Measurements from ENCODE around the gene TMEM163. TPM values are rescaled to one million over a fixed set of nuclear protein-coding genes. Genes with fewer than 3 reads are reported as not detected.

The TMEM163 gene
- total and polyA plus RNA-seq, 7 donors = 0.28 to 2.6 (median 1.1) TPM; not detected in 1

DNA sequence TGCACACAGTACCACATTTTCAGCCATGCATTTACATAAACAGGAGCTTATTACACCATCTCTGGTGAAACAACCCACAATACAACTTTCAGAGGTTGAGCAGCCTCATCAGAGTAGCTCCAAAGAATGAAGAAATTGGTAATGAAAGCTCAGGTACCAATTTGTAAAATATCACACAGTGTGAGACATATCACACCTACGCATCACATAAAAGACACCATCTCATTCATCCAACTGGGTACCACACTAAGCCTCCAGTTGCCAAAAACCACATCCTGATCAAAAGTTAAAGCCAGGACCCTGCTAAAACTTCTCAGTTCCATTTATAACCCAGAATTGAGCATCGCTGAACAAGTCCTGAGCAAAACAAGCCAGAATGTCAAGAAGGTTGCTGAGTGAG lies 4.6 kb downstream of the TMEM163 start:
- Histone ChIP-seq H3K4me1 (peaks cover 0 to 18% (median 15%) of the 10 kb centered on the region in 4 donors), H3K27ac (no peak overlapping the region), H3K4me3 (no peak overlapping the region), H3K27me3 (peaks cover 23 to 65% (median 37%) of the 10 kb centered on the region in 3 donors), H3K36me3 (no peaks in the 10 kb centered on the region), H3K9me3 (no peaks in the 10 kb centered on the region)
- WGBS, 2 donors = 75 to 90% methylated on average over 2 of the region's 2 CpGs
- TF ChIP-seq, protein P1, sequence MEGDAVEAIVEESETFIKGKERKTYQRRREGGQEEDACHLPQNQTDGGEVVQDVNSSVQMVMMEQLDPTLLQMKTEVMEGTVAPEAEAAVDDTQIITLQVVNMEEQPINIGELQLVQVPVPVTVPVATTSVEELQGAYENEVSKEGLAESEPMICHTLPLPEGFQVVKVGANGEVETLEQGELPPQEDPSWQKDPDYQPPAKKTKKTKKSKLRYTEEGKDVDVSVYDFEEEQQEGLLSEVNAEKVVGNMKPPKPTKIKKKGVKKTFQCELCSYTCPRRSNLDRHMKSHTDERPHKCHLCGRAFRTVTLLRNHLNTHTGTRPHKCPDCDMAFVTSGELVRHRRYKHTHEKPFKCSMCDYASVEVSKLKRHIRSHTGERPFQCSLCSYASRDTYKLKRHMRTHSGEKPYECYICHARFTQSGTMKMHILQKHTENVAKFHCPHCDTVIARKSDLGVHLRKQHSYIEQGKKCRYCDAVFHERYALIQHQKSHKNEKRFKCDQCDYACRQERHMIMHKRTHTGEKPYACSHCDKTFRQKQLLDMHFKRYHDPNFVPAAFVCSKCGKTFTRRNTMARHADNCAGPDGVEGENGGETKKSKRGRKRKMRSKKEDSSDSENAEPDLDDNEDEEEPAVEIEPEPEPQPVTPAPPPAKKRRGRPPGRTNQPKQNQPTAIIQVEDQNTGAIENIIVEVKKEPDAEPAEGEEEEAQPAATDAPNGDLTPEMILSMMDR (IDR thresholded peaks at IDR 0.05) = no peak
- TF ChIP-seq POLR2A (IDR thresholded peaks at IDR 0.05) (no peak), EP300 (IDR thresholded peaks at IDR 0.05) (no peak), POLR2AphosphoS5 (IDR thresholded peaks at IDR 0.05) (no peak)
- intact Hi-C loops (cut with DNase I) = no loop called here
- DNase-seq = no peak

DNA sequence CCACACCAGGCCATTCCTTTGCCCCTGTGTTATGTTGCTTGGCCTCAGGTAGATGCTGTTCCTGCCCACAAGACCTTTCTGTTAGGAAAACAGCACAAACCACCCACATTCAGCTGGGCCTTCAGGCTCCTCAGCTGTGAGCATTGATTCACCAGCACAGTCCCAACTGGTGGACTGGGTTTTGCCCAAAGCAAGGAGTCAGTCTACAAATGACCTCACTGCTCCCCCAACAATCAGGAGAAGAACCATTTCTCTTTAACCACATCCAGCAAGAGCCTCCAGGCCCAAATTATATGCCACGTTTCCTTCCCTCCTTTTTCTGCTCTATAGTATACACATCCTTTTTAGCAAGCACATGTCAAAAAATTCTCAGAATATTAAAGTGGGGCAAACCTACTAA lies 5.2 kb downstream of the TMEM163 start:
- H3K4me1 ChIP-seq = peaks cover 0 to 13% (median 12%) of the 10 kb centered on the region in 4 donors
- no peaks in the 10 kb centered on the region for H3K9me3 ChIP-seq
- WGBS, 2 donors = 83 to 84% methylated on average over 1 of the region's 1 CpG
- H3K4me3 ChIP-seq = no peak overlapping the region
- H3K27me3 ChIP-seq = peaks cover 18 to 59% (median 31%) of the 10 kb centered on the region in 3 donors
- TF ChIP-seq POLR2A (IDR thresholded peaks at IDR 0.05) = no peak
- TF ChIP-seq EP300 (IDR thresholded peaks at IDR 0.05) = no peak
- TF ChIP-seq, protein P1 (IDR thresholded peaks at IDR 0.05) = no peak
- no peak for TF ChIP-seq POLR2AphosphoS5 (IDR thresholded peaks at IDR 0.05)
- H3K36me3 ChIP-seq = no peaks in the 10 kb centered on the region
- H3K27ac ChIP-seq = no peak overlapping the region
- intact Hi-C loops (cut with DNase I) = no loop called here
- DNase-seq = no peak

DNA sequence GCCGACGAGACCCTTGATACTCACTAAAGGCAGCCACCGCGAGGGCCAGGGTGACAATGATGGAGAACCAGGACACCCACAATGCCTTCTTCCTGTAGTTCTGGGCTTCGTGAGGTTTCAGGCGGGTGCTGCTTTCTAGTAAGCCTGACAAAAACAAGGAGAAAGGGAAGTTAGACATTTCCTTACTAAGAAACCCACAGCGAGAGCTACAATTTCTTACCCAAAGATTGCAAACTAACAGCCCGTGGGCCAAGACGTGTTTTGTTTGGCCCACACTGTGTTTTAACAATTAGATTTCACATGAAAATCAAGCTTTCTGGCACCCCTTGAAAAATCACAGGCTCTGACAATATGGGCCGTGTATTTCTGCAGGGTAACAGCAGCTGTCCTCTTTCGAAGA lies 5.6 kb downstream of the TMEM163 start:
- 67 to 86% methylated on average over 11 of the region's 11 CpGs for WGBS, 2 donors
- Histone ChIP-seq H3K27me3 (peaks cover 15 to 55% (median 27%) of the 10 kb centered on the region in 3 donors), H3K27ac (no peak overlapping the region), H3K36me3 (no peaks in the 10 kb centered on the region), H3K4me3 (no peak overlapping the region), H3K9me3 (no peaks in the 10 kb centered on the region), H3K4me1 (peaks cover 0 to 10% (median 7%) of the 10 kb centered on the region in 4 donors)
- intact Hi-C loops (cut with DNase I) = no loop called here
- DNase-seq = no peak
- TF ChIP-seq EP300 (IDR thresholded peaks at IDR 0.05) = no peak
- TF ChIP-seq, protein P1 (IDR thresholded peaks at IDR 0.05) = no peak
- no peak for TF ChIP-seq POLR2AphosphoS5 (IDR thresholded peaks at IDR 0.05)
- TF ChIP-seq POLR2A (IDR thresholded peaks at IDR 0.05) = no peak

DNA sequence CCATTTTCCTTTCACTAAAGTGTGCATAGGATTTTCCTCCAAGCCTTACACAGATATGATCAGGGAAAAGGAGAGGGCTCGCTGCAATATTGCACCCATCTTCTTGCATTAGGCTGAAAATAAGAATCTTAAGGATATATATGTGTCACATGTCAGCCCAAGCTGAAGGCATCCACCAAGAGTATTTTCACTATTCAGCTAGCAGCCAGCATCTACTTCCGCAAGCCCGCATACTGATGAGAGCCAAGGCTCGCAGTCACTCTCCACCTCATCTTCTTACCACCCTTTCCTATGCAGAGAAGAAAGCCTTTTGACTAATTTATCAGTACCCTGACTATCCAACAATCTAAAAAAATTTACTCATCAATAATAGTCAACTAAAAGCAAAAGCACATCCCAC lies 6.1 kb downstream of the TMEM163 start:
- TF ChIP-seq POLR2A (IDR thresholded peaks at IDR 0.05) (no peak), POLR2AphosphoS5 (IDR thresholded peaks at IDR 0.05) (no peak), EP300 (IDR thresholded peaks at IDR 0.05) (no peak)
- TF ChIP-seq, protein P1 (IDR thresholded peaks at IDR 0.05) = no peak
- intact Hi-C loops (cut with DNase I) = no loop called here
- 64 to 88% methylated on average over 4 of the region's 4 CpGs for WGBS, 2 donors
- H3K27me3 ChIP-seq = peaks cover 10 to 50% (median 23%) of the 10 kb centered on the region in 3 donors
- no peaks in the 10 kb centered on the region for H3K36me3 ChIP-seq
- H3K9me3 ChIP-seq = no peaks in the 10 kb centered on the region
- peaks cover 0 to 5% (median 3%) of the 10 kb centered on the region in 4 donors for H3K4me1 ChIP-seq
- H3K4me3 ChIP-seq = no peak overlapping the region
- no peak for DNase-seq
- H3K27ac ChIP-seq = no peak overlapping the region

DNA sequence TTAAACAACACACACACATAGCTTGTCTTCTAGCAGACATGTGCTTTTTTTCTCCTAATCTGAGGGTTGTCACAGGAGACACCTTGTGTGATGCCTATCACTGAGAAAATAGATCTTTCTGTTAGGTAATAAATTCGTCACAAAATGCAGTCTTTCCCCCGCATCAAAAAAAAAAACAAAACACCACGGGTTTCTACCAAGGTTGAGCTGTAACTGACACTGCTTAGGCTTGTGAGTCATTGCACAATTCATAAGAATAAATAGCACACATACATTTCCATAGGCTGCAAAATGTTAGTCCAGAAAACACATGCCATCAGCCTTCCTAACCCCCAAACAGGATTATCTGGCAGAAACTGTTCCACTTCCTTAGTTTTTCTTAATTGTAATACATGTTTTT lies 6.5 kb downstream of the TMEM163 start:
- Histone ChIP-seq H3K27ac (no peak overlapping the region), H3K36me3 (no peaks in the 10 kb centered on the region), H3K4me1 (peaks cover 0 to under 1% (median 0%) of the 10 kb centered on the region in 4 donors), H3K9me3 (no peaks in the 10 kb centered on the region), H3K27me3 (peaks cover 6 to 46% (median 18%) of the 10 kb centered on the region in 3 donors), H3K4me3 (no peak overlapping the region)
- TF ChIP-seq POLR2AphosphoS5 (IDR thresholded peaks at IDR 0.05) (no peak), POLR2A (IDR thresholded peaks at IDR 0.05) (no peak), EP300 (IDR thresholded peaks at IDR 0.05) (no peak)
- TF ChIP-seq, protein P1 (IDR thresholded peaks at IDR 0.05) = no peak
- WGBS, 2 donors = 42 to 47% methylated on average over 3 of the region's 3 CpGs
- intact Hi-C loops (cut with DNase I) = no loop called here
- no peak for DNase-seq
